GM21529 (cell line): ENCODE results near the gene ORAI2.
"Not testable (repeated sequence)": the region's sequence is repeated elsewhere in the genome, so short reads cannot be mapped to it uniquely, and the experiment has no call there.

Source experiments
- ATAC-seq: cut with Tn5 transposase; IDR thresholded peaks from one replicate; pipeline ENCODE4 v1.9.1; 2021; ENCODE audit not compliant: unreplicated experiment

The ORAI2 gene

DNA sequence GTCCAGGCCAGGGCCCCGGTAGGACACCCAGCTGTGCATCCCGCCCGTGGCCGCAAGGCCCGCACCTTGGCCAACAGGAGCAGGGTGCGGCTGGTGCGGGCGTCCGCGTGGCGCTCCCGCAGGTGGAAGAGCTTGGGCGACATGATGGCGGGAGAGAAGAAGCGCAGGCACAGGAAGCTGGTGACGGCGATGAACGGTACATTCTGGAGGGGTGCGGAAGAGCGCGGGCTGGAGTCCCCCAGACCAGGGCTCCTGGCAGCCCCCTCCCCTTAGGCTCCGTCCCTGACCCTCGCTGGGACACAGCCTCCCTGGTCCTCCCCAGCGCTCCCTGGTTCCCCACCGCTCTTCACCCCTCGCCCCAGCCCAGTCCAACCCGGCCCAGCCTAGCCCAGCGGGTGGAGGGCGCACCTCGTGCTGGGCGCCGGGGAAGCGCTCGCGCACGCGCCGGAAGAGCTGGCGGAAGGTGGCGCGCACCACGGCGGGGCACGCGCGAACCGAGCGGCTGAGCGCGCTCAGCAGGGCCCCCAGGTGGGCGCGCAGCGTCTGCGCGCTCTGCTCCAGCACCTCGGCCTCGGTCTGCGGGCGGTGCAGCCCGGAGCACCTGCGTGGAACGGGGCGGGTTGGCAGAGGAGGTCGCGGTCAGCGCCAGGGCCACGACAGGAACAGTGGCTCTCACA is 61.2 kb downstream of the ORAI2 start:
- ATAC-seq: peak; percentile 56

DNA sequence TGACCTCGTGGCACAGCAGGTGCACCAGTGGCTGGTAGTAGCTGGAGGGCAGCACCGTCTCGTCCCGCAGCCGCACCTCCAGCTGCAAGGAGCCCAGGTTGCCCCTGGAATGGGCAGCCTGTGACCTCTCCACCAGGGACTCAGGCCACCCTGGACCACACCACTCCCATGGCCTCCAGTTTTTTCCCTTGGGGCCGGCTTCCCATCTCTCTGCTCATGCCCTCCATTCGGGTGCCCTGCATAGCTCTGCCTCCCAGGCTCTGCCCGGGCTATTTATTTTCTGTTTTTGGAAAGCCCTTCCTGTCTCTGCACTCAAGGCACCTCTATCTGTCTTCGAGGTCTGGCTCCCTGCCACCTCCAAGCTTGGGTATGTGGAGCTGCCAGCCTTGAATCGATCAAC is 63.5 kb downstream of the ORAI2 start:
- ATAC-seq: not testable (repeated sequence)

GRCh38 chr7:102497308-102497707 is 63.9 kb downstream of the ORAI2 start:
- ATAC-seq: not testable (repeated sequence)

- ATAC-seq: not testable (repeated sequence)
Measured at GRCh38 chr7:102498321-102498720, 64.9 kb downstream of the ORAI2 start.

- ATAC-seq: not testable (repeated sequence)
Measured at GRCh38 chr7:102503141-102503540, 69.8 kb downstream of the ORAI2 start.

GRCh38 chr7:102505298-102506185 is 72.2 kb downstream of the ORAI2 start:
- not testable (repeated sequence) for ATAC-seq
